WTC11 (cell line): ENCODE data around the gene GALNT9.

Experiments used
- CREB1 ChIP-seq: sonication (generic); formaldehyde crosslinking; IDR thresholded peaks from 2 replicates; pipeline ENCODE4 v1.8.0; 2023; ENCODE audit warnings: mild to moderate bottlenecking, missing genetic modification reagents
- CTCF ChIP-seq: fragments of 200-600 bp; IDR thresholded peaks from 2 replicates; pipeline ENCODE4 v1.8.0; 2022; ENCODE audit warnings: antibody characterized with exemption
- E2F5 ChIP-seq: sonication (generic); formaldehyde crosslinking; IDR thresholded peaks from 2 replicates; pipeline ENCODE4 v1.8.1; 2022; ENCODE audit warnings: mild to moderate bottlenecking, moderate library complexity, missing genetic modification reagents
- KAT7 ChIP-seq: sonication (generic); formaldehyde crosslinking; IDR thresholded peaks from 2 replicates; pipeline ENCODE4 v1.8.1; 2023; ENCODE audit warnings: missing genetic modification reagents, mild to moderate bottlenecking, borderline replicate concordance
- PREB ChIP-seq: sonication (generic); formaldehyde crosslinking; IDR thresholded peaks from 2 replicates; pipeline ENCODE4 v1.8.1; 2022; ENCODE audit warnings: mild to moderate bottlenecking, missing genetic modification reagents, moderate library complexity, borderline replicate concordance
- ZNF138 ChIP-seq: sonication (generic); formaldehyde crosslinking; conservative IDR thresholded peaks from 2 replicates; pipeline ENCODE4 v1.8.1; 2022; ENCODE audit warnings: mild to moderate bottlenecking, moderate library complexity, missing genetic modification reagents
- TF ChIP-seq, protein P1 (sequence below): sonication (generic); formaldehyde crosslinking; IDR thresholded peaks from 2 replicates; pipeline ENCODE4 v1.8.1; 2023; ENCODE audit warnings: mild to moderate bottlenecking, moderate library complexity, missing genetic modification reagents

GRCh38 chr12:132343294-132344004, 14.1 kb upstream of the GALNT9 start:
- no peak for TF ChIP-seq CTCF
- no peak for TF ChIP-seq CREB1 (CRISPR knock-in tag)
- no peak for TF ChIP-seq KAT7 (CRISPR knock-in tag)
- no peak for TF ChIP-seq E2F5
- TF ChIP-seq PREB (CRISPR knock-in tag): no peak
- no peak for TF ChIP-seq ZNF138 (CRISPR knock-in tag)
- TF ChIP-seq, protein P1, sequence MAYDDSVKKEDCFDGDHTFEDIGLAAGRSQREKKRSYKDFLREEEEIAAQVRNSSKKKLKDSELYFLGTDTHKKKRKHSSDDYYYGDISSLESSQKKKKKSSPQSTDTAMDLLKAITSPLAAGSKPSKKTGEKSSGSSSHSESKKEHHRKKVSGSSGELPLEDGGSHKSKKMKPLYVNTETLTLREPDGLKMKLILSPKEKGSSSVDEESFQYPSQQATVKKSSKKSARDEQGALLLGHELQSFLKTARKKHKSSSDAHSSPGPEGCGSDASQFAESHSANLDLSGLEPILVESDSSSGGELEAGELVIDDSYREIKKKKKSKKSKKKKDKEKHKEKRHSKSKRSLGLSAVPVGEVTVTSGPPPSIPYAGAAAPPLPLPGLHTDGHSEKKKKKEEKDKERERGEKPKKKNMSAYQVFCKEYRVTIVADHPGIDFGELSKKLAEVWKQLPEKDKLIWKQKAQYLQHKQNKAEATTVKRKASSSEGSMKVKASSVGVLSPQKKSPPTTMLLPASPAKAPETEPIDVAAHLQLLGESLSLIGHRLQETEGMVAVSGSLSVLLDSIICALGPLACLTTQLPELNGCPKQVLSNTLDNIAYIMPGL (CRISPR knock-in tag): no peak
